Neural cell (in vitro differentiated cells): ENCODE results near the gene CCDC9B. TPM values are rescaled to one million over a fixed set of nuclear protein-coding genes. Genes with fewer than 3 reads are reported as not detected.

Experiments
- H2AFZ ChIP-seq: fragments of 200-600, 300-800 bp; sonication (generic), shearing (Covaris generic); 2 replicates; pipeline ENCODE4 v1.6.0; 2014; ENCODE audit warnings: low read depth, mild to moderate bottlenecking, antibody characterized with exemption, low read length, moderate library complexity
- H3F3A ChIP-seq: fragments of 200-600 bp; shearing (Covaris generic); 2 replicates; pipeline ENCODE4 v1.6.1; 2016; ENCODE audit warnings: mild to moderate bottlenecking, moderate library complexity, mixed read lengths, antibody characterized with exemption, low read length; ENCODE audit not compliant: insufficient read depth, poor library complexity, severe bottlenecking
- H3K27ac ChIP-seq: fragments of 200-600, 300-800 bp; sonication (generic), shearing (Covaris generic); 2 replicates; pipeline ENCODE4 v1.5.1; 2014; ENCODE audit warnings: mild to moderate bottlenecking, low read length, moderate library complexity
- H3K27me3 ChIP-seq: fragments of 300-800, 200-600 bp; sonication (generic), shearing (Covaris generic); 2 replicates; pipeline ENCODE4 v1.6.0; 2014; ENCODE audit warnings: mild to moderate bottlenecking, low read depth, low read length, moderate library complexity; ENCODE audit not compliant: insufficient read depth
- H3K36me3 ChIP-seq: fragments of 300-800, 200-600 bp; sonication (generic), shearing (Covaris generic); 2 replicates; pipeline ENCODE4 v1.5.1; 2014; ENCODE audit warnings: mild to moderate bottlenecking, antibody characterized with exemption, low read length, moderate library complexity; ENCODE audit not compliant: insufficient read depth
- H3K4me2 ChIP-seq: fragments of 300-800, 200-600 bp; sonication (generic), shearing (Covaris generic); 2 replicates; pipeline ENCODE4 v1.6.0; 2014; ENCODE audit warnings: mild to moderate bottlenecking, low read length
- H3K4me3 ChIP-seq: fragments of 300-800, 200-600 bp; sonication (generic), shearing (Covaris generic); 2 replicates; pipeline ENCODE4 v1.5.1; 2014; ENCODE audit warnings: mild to moderate bottlenecking, low read length, moderate library complexity
- H3K79me2 ChIP-seq: fragments of 200-600 bp; shearing (Covaris generic); replicated peaks from 2 replicates; pipeline ENCODE4 v1.6.0; 2014; ENCODE audit warnings: mild to moderate bottlenecking, low read length, moderate library complexity; ENCODE audit not compliant: insufficient read depth
- H3K9ac ChIP-seq: fragments of 300-800, 200-600 bp; sonication (generic), shearing (Covaris generic); 2 replicates; pipeline ENCODE4 v1.6.1; 2016; ENCODE audit warnings: mild to moderate bottlenecking, low read length, mixed read lengths
- H3K9me2 ChIP-seq: fragments of 200-600 bp; shearing (Covaris generic); 2 replicates; pipeline ENCODE4 v1.6.1; 2016; ENCODE audit warnings: mild to moderate bottlenecking, low read length, mixed read lengths; ENCODE audit not compliant: insufficient read depth
- H3K9me3 ChIP-seq: fragments of 200-600, 300-800 bp; sonication (generic), shearing (Covaris generic); 2 replicates; pipeline ENCODE4 v1.6.1; 2016; ENCODE audit warnings: mild to moderate bottlenecking, mixed run types, low read length, moderate library complexity, mixed read lengths
- H4K20me1 ChIP-seq: fragments of 200-600 bp; shearing (Covaris generic); 2 replicates; pipeline ENCODE4 v1.6.1; 2016; ENCODE audit warnings: mild to moderate bottlenecking, mixed run types; ENCODE audit not compliant: insufficient read depth
- EP300 ChIP-seq: fragments of 450-650 bp; conservative IDR thresholded peaks from 2 replicates; pipeline ENCODE4 v1.6.1; 2014; ENCODE audit warnings: antibody characterized with exemption, mild to moderate bottlenecking, moderate library complexity; ENCODE audit not compliant: poor library complexity, severe bottlenecking
- EZH2 ChIP-seq: fragments of 200-600, 300-800 bp; shearing (Covaris generic), sonication (generic); IDR thresholded peaks from 2 replicates; pipeline ENCODE4 v1.6.1; 2014; ENCODE audit warnings: antibody characterized with exemption, low read length, borderline replicate concordance, mild to moderate bottlenecking; ENCODE audit not compliant: insufficient read depth, poor library complexity, severe bottlenecking
- MXI1 ChIP-seq: fragments of 450-650 bp; conservative IDR thresholded peaks from 2 replicates; pipeline ENCODE4 v1.6.1; 2014; ENCODE audit warnings: antibody characterized with exemption, mild to moderate bottlenecking; ENCODE audit not compliant: poor library complexity, severe bottlenecking
- POLR2AphosphoS5 ChIP-seq: IDR thresholded peaks from 2 replicates; pipeline ENCODE4 v1.6.1; 2012
- RAD21 ChIP-seq: fragments of 450-650 bp; conservative IDR thresholded peaks from 2 replicates; pipeline ENCODE4 v1.6.1; 2014; ENCODE audit warnings: antibody characterized with exemption, mild to moderate bottlenecking, moderate library complexity
- SMC3 ChIP-seq: fragments of 450-650 bp; conservative IDR thresholded peaks from 2 replicates; pipeline ENCODE4 v1.6.1; 2014; ENCODE audit warnings: antibody characterized with exemption, mild to moderate bottlenecking, moderate library complexity; ENCODE audit not compliant: poor library complexity
- TAF1 ChIP-seq: IDR thresholded peaks from 2 replicates; pipeline ENCODE4 v1.6.1; 2012; ENCODE audit warnings: low read depth
- polyA plus RNA-seq: library from polyadenylated mRNA; depleted of rRNA; stranded (reverse); fragments of >200 nt; gene quantifications from 2 replicates; pipeline ENCODE4 v1.2.3, GENCODE V29; 2014
- TF ChIP-seq, protein P1 (sequence below): IDR thresholded peaks from 2 replicates; pipeline ENCODE4 v1.6.1; 2012; ENCODE audit warnings: borderline replicate concordance
- TF ChIP-seq, protein P2 (sequence below): fragments of 450-650 bp; IDR thresholded peaks from 2 replicates; pipeline ENCODE4 v1.5.1; 2014; ENCODE audit warnings: antibody characterized with exemption, mild to moderate bottlenecking, moderate library complexity; ENCODE audit not compliant: poor library complexity, severe bottlenecking

Gene CCDC9B
- polyA plus RNA-seq, 1 donor from 2014 or later = not detected

DNA sequence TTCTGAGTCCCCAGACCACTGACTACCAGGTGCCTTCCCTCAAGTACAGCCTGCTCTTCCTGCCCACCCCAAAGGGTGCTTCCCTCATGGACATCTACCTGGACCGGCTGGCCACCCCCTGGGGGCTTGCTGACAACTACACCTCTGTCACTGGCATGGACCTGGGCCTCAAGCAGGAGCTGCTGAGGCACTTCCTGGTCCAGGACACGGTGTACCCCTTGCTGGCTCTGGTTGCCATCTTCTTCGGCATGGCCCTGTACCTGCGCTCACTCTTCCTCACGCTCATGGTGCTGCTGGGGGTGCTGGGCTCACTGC lies 26.6 kb upstream of the CCDC9B start:
- no peak overlapping the region for H3K27ac ChIP-seq
- no peaks in the 10 kb centered on the region for H3K9me3 ChIP-seq
- peaks cover 6% of the 10 kb centered on the region for H3K36me3 ChIP-seq
- H3K9ac ChIP-seq = no peak overlapping the region
- no peak overlapping the region for H3K4me2 ChIP-seq
- no peak overlapping the region for H3K4me3 ChIP-seq
- no peaks in the 10 kb centered on the region for H3K9me2 ChIP-seq
- no peaks in the 10 kb centered on the region for H4K20me1 ChIP-seq
- no peaks in the 10 kb centered on the region for H3K79me2 ChIP-seq
- TF ChIP-seq SMC3 (no peak), RAD21 (no peak), MXI1 (no peak), POLR2AphosphoS5 (no peak), TAF1 (no peak), EP300 (no peak), EZH2 (no peak)
- TF ChIP-seq, protein P1, sequence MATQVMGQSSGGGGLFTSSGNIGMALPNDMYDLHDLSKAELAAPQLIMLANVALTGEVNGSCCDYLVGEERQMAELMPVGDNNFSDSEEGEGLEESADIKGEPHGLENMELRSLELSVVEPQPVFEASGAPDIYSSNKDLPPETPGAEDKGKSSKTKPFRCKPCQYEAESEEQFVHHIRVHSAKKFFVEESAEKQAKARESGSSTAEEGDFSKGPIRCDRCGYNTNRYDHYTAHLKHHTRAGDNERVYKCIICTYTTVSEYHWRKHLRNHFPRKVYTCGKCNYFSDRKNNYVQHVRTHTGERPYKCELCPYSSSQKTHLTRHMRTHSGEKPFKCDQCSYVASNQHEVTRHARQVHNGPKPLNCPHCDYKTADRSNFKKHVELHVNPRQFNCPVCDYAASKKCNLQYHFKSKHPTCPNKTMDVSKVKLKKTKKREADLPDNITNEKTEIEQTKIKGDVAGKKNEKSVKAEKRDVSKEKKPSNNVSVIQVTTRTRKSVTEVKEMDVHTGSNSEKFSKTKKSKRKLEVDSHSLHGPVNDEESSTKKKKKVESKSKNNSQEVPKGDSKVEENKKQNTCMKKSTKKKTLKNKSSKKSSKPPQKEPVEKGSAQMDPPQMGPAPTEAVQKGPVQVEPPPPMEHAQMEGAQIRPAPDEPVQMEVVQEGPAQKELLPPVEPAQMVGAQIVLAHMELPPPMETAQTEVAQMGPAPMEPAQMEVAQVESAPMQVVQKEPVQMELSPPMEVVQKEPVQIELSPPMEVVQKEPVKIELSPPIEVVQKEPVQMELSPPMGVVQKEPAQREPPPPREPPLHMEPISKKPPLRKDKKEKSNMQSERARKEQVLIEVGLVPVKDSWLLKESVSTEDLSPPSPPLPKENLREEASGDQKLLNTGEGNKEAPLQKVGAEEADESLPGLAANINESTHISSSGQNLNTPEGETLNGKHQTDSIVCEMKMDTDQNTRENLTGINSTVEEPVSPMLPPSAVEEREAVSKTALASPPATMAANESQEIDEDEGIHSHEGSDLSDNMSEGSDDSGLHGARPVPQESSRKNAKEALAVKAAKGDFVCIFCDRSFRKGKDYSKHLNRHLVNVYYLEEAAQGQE = no peak
- TF ChIP-seq, protein P2, sequence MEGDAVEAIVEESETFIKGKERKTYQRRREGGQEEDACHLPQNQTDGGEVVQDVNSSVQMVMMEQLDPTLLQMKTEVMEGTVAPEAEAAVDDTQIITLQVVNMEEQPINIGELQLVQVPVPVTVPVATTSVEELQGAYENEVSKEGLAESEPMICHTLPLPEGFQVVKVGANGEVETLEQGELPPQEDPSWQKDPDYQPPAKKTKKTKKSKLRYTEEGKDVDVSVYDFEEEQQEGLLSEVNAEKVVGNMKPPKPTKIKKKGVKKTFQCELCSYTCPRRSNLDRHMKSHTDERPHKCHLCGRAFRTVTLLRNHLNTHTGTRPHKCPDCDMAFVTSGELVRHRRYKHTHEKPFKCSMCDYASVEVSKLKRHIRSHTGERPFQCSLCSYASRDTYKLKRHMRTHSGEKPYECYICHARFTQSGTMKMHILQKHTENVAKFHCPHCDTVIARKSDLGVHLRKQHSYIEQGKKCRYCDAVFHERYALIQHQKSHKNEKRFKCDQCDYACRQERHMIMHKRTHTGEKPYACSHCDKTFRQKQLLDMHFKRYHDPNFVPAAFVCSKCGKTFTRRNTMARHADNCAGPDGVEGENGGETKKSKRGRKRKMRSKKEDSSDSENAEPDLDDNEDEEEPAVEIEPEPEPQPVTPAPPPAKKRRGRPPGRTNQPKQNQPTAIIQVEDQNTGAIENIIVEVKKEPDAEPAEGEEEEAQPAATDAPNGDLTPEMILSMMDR = no peak
- no peaks in the 10 kb centered on the region for H3K27me3 ChIP-seq
- H3F3A ChIP-seq = no peaks in the 10 kb centered on the region
- no peak overlapping the region for H2AFZ ChIP-seq

DNA sequence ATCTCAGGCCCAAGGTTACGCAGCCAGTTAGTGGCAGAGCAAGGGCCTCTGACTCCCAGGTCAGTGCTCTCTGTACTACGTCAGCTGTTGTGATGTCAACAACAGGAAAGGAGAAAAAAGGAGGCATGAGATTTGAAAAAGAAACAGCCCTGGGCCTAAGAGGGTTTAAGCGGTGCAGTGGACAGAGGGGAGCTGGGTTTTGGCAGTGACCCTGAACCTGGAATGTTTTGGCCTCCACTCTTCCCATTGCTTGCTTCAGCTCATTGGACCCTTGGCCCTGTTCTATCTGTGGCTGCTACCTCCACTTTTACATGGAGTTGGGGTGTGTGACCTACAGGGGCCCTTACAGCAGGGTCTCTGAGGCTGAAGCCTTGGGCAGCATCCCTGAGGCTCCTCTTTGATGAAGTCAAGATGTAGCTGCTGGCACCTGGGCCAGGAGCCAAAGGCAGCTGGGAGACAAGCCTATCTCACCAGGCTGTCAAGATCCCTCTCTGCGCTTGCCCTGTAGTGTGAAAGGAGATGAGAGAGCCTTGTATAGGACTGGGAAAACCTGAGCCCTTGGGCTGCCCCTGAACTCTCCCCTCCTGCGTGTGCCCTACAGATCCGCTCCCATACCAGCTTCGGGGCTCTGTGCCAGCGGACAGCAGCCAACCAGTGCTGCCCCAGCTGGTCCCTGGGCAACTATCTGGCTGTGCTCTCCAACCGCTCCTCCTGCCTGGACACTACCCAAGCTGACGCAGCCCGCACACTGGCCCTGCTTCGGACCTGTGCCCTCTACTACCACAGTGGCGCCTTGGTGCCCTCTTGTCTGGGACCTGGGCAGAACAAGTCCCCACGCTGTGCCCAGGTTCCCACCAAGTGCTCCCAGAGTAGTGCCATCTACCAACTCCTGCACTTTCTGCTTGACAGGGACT lies 26.0 kb upstream of the CCDC9B start:
- Histone ChIP-seq H3K9ac (no peak overlapping the region), H3F3A (no peaks in the 10 kb centered on the region), H3K4me2 (no peak overlapping the region), H3K4me3 (no peak overlapping the region), H3K36me3 (peaks cover 6% of the 10 kb centered on the region), H3K27me3 (no peaks in the 10 kb centered on the region), H4K20me1 (no peaks in the 10 kb centered on the region), H3K9me2 (no peaks in the 10 kb centered on the region), H3K79me2 (no peaks in the 10 kb centered on the region), H3K9me3 (no peaks in the 10 kb centered on the region), H3K27ac (no peak overlapping the region), H2AFZ (no peak overlapping the region)
- TF ChIP-seq EP300 (no peak), EZH2 (no peak), RAD21 (no peak), SMC3 (no peak), POLR2AphosphoS5 (no peak), MXI1 (no peak), TAF1 (no peak)
- TF ChIP-seq, protein P2 = no peak
- TF ChIP-seq, protein P1 = no peak
